SJCRH30 (cell line): Measurements from ENCODE around the gene ITGB1. TPM values are rescaled to one million over a fixed set of nuclear protein-coding genes. Genes with fewer than 3 reads are reported as not detected.

Source experiments
- DNase-seq, 2 experiments: peaks; one replicate each; pipeline ENCODE4 v3.0.0-alpha.2; 2015 to 2020
- H3K27ac ChIP-seq: fragments of 250-450 bp; sonication (Bioruptor Pico); 2 replicates; pipeline ENCODE4 v1.5.1; 2020; ENCODE audit warnings: mild to moderate bottlenecking, moderate library complexity
- H3K27me3 ChIP-seq: fragments of 250-450 bp; sonication (Bioruptor Pico); 2 replicates; pipeline ENCODE4 v1.5.1; 2020; ENCODE audit warnings: mild to moderate bottlenecking, moderate library complexity
- H3K36me3 ChIP-seq: fragments of 250-450 bp; sonication (Bioruptor Pico); 2 replicates; pipeline ENCODE4 v1.5.1; 2020; ENCODE audit warnings: mild to moderate bottlenecking, moderate library complexity
- H3K4me1 ChIP-seq: fragments of 250-450 bp; sonication (Bioruptor Pico); 2 replicates; pipeline ENCODE4 v1.5.1; 2020; ENCODE audit warnings: mild to moderate bottlenecking, moderate library complexity
- H3K4me3 ChIP-seq: fragments of 250-450 bp; sonication (Bioruptor Pico); 2 replicates; pipeline ENCODE4 v1.5.1; 2020; ENCODE audit warnings: mild to moderate bottlenecking, moderate library complexity
- H3K9me3 ChIP-seq: fragments of 250-450 bp; sonication (Bioruptor Pico); replicated peaks from 2 replicates; pipeline ENCODE4 v1.5.1; 2020; ENCODE audit warnings: mild to moderate bottlenecking, moderate library complexity
- total RNA-seq: library from RNA; depleted of rRNA; stranded (reverse); fragments of >200 nt; shearing (Covaris generic); gene quantifications from 2 replicates; pipeline ENCODE4 v1.2.3, GENCODE V29; 2014

Gene ITGB1
- total RNA-seq, 1 experiment from 2014 or later: 339 TPM

DNA sequence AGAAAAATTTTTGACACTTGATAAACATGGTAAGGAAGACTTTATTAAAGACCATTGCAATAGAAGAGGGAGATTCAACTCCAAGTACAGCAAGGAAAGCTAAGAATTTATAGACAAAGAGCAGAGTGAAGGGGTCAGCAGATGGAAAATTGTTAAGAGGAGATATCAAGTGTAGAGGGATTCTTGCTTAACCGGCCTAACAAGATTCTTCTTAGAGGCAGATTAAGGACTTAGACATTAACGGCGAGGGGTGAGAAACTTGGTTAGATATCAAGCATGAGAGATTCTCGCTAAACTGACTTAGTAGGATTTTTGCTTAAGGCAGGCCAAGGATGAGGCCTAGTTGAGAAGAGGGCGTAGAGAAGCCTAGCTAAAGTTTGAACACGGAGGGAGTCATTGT is 76.0 kb downstream of the ITGB1 start:
- H3K27me3 ChIP-seq: no peaks in the 10 kb centered on the region
- H3K4me3 ChIP-seq: no peak overlapping the region
- H3K27ac ChIP-seq: no peak overlapping the region
- no peaks in the 10 kb centered on the region for H3K36me3 ChIP-seq
- DNase-seq: no peak
- H3K9me3 ChIP-seq: no peaks in the 10 kb centered on the region; the same call in 1 of the 2 replicates
- H3K4me1 ChIP-seq: peaks cover 10% of the 10 kb centered on the region

DNA sequence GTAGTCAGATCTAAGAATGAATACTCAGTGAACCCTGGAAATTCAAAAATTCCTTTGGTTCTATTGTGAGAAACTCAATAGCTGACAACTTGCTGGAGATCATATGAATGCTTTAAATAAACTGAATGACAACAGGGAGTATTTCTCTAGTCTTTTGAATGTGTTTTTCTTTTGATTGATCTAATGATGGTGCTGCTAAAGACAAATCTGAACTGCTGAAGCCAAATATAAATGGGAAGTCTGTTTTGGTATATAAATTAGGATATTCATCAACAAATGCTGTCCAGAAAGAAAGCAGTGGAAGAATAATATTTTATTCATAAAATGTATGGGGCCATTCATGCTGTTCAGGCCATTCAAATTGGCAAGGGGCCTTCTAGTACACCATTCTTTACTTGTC is 79.4 kb downstream of the ITGB1 start:
- H3K27me3 ChIP-seq: no peaks in the 10 kb centered on the region
- H3K27ac ChIP-seq: no peak overlapping the region
- H3K36me3 ChIP-seq: no peaks in the 10 kb centered on the region
- no peak overlapping the region for H3K4me3 ChIP-seq
- H3K9me3 ChIP-seq: no peaks in the 10 kb centered on the region; the same call in 1 of the 2 replicates
- H3K4me1 ChIP-seq: peaks cover 13% of the 10 kb centered on the region
- DNase-seq: no peak

DNA sequence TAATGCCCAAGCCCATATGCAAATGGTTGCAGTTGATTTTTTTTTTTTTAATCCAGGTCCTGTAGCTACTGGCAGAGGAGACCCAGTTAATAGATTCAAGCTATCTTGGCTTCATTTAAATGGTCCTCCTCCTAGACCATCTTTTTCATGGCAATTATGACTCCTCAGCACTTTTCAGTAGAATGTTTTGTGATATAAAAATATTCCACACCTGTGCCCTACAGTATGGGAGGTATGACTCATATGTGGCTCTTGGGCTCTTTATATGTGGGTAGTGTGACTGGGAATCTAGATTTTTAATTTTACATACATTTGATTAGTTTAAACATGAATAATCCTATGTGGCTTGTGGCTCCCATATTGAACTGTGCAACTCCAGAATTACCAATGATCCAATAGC is 80.1 kb downstream of the ITGB1 start:
- Histone ChIP-seq H3K27ac (no peak overlapping the region), H3K27me3 (no peaks in the 10 kb centered on the region), H3K4me1 (peaks cover 13% of the 10 kb centered on the region), H3K9me3 (no peaks in the 10 kb centered on the region; the same call in 1 of the 2 replicates), H3K36me3 (no peaks in the 10 kb centered on the region), H3K4me3 (no peak overlapping the region)
- no peak for DNase-seq

DNA sequence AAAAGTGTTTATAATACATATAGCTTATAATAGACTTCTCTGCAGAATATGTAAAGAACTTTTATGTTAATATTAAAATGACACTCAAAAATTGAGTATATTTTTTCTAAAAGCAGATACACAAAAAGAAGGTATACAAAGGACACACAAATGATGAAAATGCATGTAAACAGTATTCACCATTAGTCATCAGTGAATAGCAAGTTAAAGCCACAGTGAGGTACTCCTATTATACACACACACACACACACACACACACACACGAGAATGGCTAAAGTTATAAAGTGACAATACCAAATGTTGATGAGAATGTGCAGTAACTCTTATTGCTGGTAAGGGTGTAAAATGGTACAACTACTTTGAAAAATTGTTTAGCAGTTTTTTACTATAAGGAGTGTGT is 92.9 kb downstream of the ITGB1 start:
- no peaks in the 10 kb centered on the region for H3K36me3 ChIP-seq
- peaks cover 5% of the 10 kb centered on the region; the same call in 1 of the 2 replicates for H3K9me3 ChIP-seq
- no peaks in the 10 kb centered on the region for H3K4me1 ChIP-seq
- H3K27ac ChIP-seq: no peak overlapping the region
- H3K4me3 ChIP-seq: no peak overlapping the region
- DNase-seq: no peak
- no peaks in the 10 kb centered on the region for H3K27me3 ChIP-seq

DNA sequence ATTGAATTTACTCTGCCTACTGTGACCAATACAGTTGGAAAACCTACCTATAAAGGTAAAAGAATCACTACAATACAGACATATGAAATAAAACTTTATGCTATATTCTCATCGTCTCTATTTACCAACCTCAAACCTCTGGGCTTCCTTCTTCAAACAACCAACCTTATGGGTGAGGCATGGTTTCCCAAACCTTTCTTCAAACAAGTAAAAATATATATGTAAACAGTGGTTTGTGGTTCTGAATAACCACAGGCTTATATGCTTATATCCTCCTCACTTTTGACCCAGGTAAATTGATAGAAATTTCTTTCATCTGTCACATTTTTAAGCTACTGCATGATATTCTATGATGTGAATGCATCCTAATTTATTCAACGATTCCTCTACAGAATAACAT is 103.6 kb downstream of the ITGB1 start:
- H3K4me1 ChIP-seq: no peaks in the 10 kb centered on the region
- no peak for DNase-seq

DNA sequence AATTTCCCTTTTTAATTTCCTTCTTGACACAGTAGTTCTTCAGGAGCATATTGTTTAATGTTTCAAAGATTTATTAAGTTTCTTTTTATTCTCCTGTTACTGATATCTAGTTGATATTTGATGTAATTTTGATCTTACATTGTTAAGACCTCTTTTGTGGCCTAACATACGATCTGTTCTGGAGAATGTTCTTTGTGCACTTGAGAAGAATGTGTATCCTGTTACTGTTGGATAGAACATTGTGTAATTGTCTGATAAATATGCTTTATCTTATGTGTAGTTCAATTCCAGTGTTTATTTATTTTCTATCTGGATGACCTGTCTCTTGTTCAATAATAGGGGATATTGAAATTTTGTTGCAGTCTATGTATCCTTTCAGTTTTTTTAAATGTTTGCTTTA is 106.7 kb downstream of the ITGB1 start:
- Histone ChIP-seq H3K4me1 (no peaks in the 10 kb centered on the region), H3K27ac (no peak overlapping the region), H3K27me3 (no peaks in the 10 kb centered on the region), H3K36me3 (no peaks in the 10 kb centered on the region), H3K4me3 (no peak overlapping the region), H3K9me3 (no peaks in the 10 kb centered on the region)
- no peak for DNase-seq

More for the DNA sequence above, 103.6 kb downstream of the ITGB1 start:
- Histone ChIP-seq H3K27ac (no peak overlapping the region), H3K4me3 (no peak overlapping the region), H3K27me3 (no peaks in the 10 kb centered on the region), H3K36me3 (no peaks in the 10 kb centered on the region), H3K9me3 (peaks cover 3% of the 10 kb centered on the region; the same call in 1 of the 2 replicates)
